SKM-1 (cell line): ENCODE results near the gene DGUOK.
"Not testable (repeated sequence)": the region's sequence is repeated elsewhere in the genome, so short reads cannot be mapped to it uniquely, and the experiment has no call there.

ENCODE experiments used
- DNase-seq: peaks from one replicate; lab custom pipeline; 2025; ENCODE audit not compliant: unreplicated experiment; lab: John Stamatoyannopoulos, UW

The DGUOK gene

DNA sequence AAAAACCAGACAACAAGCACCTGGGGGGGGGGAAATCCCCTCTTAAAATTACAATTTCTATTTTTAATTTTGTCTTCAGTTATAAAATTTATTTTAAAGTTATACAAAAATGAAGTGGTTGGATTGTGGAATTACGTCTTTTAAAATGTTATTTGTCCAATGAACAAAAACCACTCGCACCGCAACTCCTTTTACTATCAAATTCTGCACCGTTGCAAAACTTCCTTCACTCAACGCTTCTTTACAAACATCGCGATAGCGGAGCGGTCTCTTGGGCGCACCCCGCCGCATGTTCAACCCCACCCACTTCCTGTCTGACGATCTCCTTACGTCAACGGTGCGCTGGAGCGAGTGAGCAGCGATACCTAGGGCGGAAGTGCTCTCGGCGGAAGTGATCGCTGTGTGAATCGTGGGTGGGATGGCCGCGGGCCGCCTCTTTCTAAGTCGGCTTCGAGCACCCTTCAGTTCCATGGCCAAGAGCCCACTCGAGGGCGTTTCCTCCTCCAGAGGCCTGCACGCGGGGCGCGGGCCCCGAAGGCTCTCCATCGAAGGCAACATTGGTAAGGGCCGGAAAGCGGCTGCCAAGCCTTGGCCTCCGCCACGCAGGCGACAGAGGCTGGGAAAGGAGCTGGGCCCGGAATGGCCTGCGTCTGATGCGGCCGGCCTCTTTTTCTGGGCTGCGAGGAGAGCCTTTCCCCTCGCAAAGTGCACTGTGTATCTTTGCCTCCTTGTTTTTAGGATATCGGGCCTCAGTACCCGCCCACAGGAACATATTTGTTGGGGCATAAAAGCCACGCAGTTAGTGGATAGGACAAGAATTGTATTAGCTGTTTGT, at the start of gene DGUOK:
TSS of gene DGUOK (plus strand) at position 388 of the 835 bp plus-strand sequence. CDS start at position 419, 31 bp downstream.
- peak; percentile 100 for DNase-seq

- DNase-seq, result peak; percentile 14
These were observed 49.4 kb upstream of the DGUOK start for GRCh38 chr2:73877071-73877802.

DNA sequence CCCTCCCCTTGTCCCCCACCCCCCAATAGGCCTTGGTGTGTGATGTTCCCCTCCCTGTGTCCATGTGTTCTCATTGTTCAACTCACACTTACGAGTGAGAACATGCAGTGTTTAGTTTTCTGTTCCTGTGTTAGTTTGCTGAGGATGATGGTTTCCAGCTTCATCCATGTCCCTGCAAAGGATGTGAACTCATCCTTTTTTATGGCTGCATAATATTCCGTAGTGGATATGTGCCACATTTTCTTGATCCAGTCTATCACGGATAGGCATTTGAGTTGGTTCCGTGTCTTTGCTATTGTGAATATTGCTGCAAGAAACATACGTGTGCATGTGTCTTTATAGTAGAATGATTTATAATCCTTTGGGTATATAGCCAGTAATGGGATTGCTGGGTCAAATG, 48.7 kb upstream of the DGUOK start:
- not testable (repeated sequence) for DNase-seq

DNA sequence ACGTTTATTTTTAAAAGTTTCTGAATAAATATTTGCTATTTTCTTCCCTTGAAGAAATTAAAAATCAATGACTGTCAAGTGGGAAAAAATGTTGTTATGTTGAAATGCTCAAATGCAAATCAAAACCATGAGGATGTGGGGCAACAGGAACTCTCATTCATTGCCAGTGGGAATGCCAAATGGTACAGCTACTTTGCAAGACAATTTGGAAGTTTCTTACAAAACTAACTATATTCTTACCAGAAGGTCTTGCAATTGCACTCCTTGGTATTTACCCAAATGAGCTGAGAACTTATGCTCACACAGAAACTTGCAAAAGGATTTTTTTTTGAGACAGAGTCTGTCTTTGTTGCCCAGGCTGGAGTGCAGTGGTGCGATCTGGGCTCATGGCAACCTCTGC, 41.3 kb upstream of the DGUOK start:
- DNase-seq, result no peak

- no peak for DNase-seq
These were observed 40.3 kb upstream of the DGUOK start for GRCh38 chr2:73886357-73886756.

DNA sequence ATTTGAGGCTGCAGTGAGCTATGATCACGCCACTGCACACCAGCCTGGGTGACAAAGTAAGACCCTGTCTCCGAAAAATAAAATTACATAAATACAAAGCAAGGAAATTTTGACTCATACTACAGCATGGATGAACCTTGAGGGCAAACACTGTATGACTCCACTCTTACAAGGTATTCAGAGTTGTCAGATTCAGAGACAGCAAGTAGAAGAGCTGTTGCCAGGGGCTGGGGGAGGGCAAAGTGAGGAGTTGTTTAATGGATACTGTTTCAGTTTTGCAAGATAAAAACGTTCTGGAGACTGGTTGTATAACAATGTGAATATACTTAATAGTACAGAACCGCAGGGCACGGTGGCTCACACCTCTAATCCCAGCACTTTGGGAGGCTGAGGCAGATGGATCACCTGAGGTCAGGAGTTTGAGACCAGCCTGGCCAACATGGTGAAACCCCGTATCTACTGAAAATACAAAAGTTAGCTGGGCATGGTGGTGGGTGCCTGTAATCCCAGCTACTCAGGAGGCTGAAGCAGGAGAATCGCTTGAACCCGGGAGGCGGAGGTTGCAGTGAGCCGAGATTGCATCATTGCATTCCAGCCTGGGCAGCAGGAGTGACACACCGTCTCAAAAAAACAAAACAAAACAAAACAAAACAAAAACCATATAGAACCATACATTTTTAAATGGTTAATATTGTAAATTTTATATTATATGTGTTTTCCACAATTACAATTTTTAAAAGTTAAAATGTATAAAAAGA, 38.9 kb upstream of the DGUOK start:
- not testable (repeated sequence) for DNase-seq

- DNase-seq, result no peak
These were observed 38.3 kb upstream of the DGUOK start for GRCh38 chr2:73888388-73888787.

- DNase-seq, result no peak
These were observed 37.5 kb upstream of the DGUOK start for GRCh38 chr2:73889206-73889605.

- DNase-seq, result no peak
These were observed 36.2 kb upstream of the DGUOK start for GRCh38 chr2:73890301-73891092.

DNA sequence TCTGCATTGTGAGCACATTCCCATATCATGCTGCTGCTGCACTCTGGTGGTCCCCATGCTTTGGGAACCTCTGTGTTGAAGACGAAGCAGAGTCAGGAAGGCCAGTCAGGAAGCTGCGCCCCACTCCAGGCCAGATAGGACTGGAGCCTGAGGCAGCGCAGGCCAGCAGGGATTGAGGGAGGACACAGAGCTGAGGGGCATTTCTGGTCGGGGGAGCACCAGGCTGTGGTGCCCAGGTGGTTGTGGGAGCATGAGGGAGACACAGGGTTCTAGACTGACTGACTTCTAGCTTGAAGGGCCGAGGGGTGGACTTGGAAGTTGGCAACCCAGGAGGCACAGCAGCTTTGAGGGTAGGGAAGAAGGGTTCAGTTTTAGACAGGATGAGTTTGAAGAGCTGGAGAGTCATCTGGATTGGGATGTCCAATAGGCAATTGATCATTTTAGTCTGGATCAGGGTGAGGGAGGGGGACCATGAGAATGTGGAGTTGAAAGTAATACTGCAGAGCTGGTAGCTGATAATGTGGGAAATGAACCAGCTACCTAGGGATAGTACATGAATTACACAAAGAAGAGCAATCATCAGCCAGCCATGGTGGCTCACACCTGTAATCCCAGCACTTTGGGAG, 35.3 kb upstream of the DGUOK start:
- no peak for DNase-seq

DNA sequence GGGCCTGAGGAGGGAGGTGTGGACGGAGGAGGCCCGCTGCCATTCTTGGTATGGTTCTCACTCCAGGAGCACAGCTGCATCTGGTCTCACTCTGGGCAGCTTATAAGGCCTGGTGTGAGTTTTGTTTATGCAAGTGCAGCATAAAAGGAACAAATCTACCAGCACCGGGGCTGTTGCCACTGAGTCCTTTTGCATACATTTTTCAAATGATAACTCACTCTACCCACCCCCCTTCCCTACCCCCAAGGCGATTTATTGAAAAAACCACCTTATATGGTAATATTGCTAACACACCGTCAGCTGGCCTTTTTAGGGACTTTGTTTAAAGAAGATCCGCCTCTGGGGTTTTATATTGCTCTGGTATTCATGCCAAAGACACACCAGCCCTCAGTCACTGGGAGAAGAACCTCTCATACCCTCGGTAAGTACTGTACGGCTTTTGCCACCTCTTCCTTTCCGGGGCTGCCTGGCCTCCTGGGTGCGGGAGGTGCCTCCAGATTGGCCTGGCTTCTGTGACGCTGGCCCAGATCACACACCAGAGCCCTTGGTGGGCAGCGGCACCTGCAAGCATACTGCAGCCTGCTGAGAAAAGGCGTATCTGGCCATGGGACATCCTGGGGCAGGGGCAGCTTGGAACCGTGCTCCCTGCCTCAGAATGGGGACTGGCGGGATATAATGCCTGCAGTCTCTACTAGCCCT, 33.9 kb upstream of the DGUOK start, which contains the start of gene ACTG2:
TSS of gene ACTG2 (plus strand) at position 378 of the 699 bp plus-strand sequence. CDS start 8,304 bp downstream, outside the sequence.
- no peak for DNase-seq

GRCh38 chr2:73893764-73894474, 32.8 kb upstream of the DGUOK start:
- no peak for DNase-seq

- DNase-seq, result no peak
These were observed 32.2 kb upstream of the DGUOK start for GRCh38 chr2:73894475-73894850.

- no peak for DNase-seq
These were observed 31.8 kb upstream of the DGUOK start for GRCh38 chr2:73894877-73895276.

GRCh38 chr2:73895473-73895872, 31.2 kb upstream of the DGUOK start:
- DNase-seq, result no peak

DNA sequence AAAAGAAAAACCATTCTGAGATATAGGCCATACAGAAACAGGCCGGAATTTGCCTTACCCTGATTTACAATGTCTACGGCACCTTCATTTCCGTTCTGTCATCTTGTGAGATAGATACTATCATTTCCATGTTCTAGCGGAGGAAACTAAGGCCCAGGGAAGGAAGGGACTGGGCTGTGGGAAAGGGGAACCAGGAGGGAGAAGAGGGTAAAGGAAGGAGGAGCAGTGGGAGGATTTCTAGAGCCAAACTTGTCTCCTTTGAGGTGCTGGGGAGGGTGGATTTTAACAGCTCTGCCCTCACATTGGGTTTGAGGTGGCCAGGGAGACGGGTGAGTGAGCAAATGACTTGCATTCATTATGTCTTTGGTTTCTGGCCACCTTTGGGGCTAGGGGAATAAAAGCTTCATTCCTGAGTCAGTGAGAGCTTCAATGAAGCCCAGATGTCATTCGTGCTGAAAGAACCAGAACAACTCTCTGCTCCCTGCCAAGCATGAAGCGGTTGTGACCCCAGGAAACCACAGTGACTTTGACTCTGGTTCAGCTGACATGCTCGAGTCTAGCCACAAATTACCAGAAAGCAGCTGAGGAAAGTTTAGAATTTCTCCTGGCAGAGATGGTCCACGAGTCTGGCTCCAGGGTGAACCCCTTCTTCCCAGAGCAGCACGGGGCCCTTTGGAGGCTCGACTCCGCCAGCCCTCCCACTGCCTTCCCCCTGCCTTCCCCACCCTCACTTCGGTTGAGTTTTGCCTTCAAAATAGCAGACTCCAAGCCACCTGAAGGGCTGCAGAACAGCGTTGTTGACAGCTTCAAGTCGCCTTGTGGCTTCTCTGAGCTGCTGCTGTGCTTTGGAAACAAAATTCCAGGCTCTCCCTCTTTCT, 30.1 kb upstream of the DGUOK start:
- DNase-seq, result no peak

GRCh38 chr2:73897240-73897583, 29.5 kb upstream of the DGUOK start:
- DNase-seq, result no peak

DNA sequence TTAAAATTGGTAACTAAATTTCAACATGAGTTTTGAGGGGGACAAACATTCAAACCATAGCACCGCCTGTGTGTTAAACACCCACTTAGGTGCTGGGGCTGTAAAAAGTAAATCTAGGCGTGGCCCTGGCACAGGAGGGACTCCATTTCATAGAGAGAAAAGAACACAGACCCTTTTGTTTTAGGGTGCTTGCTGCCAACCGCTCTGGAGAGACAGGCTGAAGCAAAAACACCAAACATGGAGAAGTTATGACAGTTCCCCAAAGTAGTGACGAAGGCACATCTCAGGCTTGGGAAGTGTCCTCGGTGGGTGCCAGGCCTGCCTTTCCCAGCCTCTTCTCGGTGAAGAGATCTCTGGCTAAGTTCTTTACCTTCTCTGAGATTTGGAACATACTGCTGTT, 28.7 kb upstream of the DGUOK start:
- no peak for DNase-seq
